Endothelial cell of umbilical vein (primary cell): Measurements from ENCODE around the gene KRT37. TPM values are rescaled to one million over a fixed set of nuclear protein-coding genes. Genes with fewer than 3 reads are reported as not detected.

Experiments used
- BruUV-seq: library from RNA; stranded (reverse); fragments of 400-500 nt; replicated peaks from 2 replicates; lab custom pipeline; 2021; lab: Mats Ljungman, UMichigan
- CTCF ChIA-PET: fragments of 300-600, 350-600 bp; sonication (Branson Sonifier 250); formaldehyde crosslinking; loops from one replicate; lab custom pipeline; 2021; ENCODE audit warnings: antibody characterized with exemption, inconsistent platforms; lab: Charles Lee
- POLR2A ChIA-PET: fragments of 300-600, 350-600 bp; sonication (Branson Sonifier 250); formaldehyde crosslinking; loops from one replicate; lab custom pipeline; 2021; ENCODE audit warnings: antibody characterized with exemption, inconsistent platforms; lab: Charles Lee
- DNase-seq: peaks from one replicate; pipeline ENCODE4 v3.0.0-alpha.2; 2011; ENCODE audit warnings: low read depth, low spot score
- FAIRE-seq: peaks from 2 replicates; lab custom pipeline; 2011; peaks lifted over from hg19 to GRCh38; lab: Jason Lieb, UNC
- H2AFZ ChIP-seq: 2 replicates; pipeline ENCODE4 v1.6.0; 2012; ENCODE audit warnings: low read depth, low read length, control low read depth, inconsistent platforms
- H3K27ac ChIP-seq: 2 replicates; pipeline ENCODE4 v1.5.1; 2011; ENCODE audit warnings: low read depth, mild to moderate bottlenecking, control low read depth, low read length, moderate library complexity; ENCODE audit not compliant: insufficient read depth
- H3K27me3 ChIP-seq, 2 experiments: 2 replicates each; pipeline versions ENCODE4 v1.6.0 to v1.6.1; 2011; ENCODE audit warnings: low read length in 2 of 2, mixed read lengths in 1 of 2; ENCODE audit not compliant: control insufficient read depth in 2 of 2, insufficient read depth in 2 of 2
- H3K36me3 ChIP-seq, 2 experiments: 2 replicates in 1 of 2; 3 replicates in 1 of 2; pipeline ENCODE4 v1.5.1; 2011; ENCODE audit warnings: low read length in 2 of 2, mild to moderate bottlenecking in 1 of 2, moderate library complexity in 1 of 2; ENCODE audit not compliant: control insufficient read depth in 2 of 2, insufficient read depth in 2 of 2; ENCODE audit errors: extremely low read depth in 1 of 2
- H3K4me1 ChIP-seq: 3 replicates; pipeline ENCODE4 v1.5.1; 2011; ENCODE audit warnings: mild to moderate bottlenecking, low read length; ENCODE audit not compliant: control insufficient read depth, insufficient read depth; ENCODE audit errors: extremely low read depth
- H3K4me2 ChIP-seq: 2 replicates; pipeline ENCODE4 v1.6.1; 2011; ENCODE audit warnings: low read length, control low read depth, mixed read lengths; ENCODE audit not compliant: insufficient read depth
- H3K4me3 ChIP-seq, 3 experiments: fragments of 200-600 bp in 1 of 3; sonication (generic), shearing (Covaris generic) in 1 of 3; replicated peaks in 1 of 3; 2 replicates each; pipeline ENCODE4 v1.5.1; 2011 to 2016; ENCODE audit warnings: control low read depth in 3 of 3, low read length in 3 of 3, mild to moderate bottlenecking in 2 of 3, inconsistent platforms in 1 of 3, low read depth in 1 of 3, moderate library complexity in 1 of 3; ENCODE audit not compliant: insufficient read depth in 1 of 3
- H3K79me2 ChIP-seq: 2 replicates; pipeline ENCODE4 v1.6.0; 2012; ENCODE audit warnings: low read length, inconsistent platforms; ENCODE audit not compliant: control insufficient read depth, insufficient read depth
- H3K9ac ChIP-seq: replicated peaks from 2 replicates; pipeline ENCODE3; 2011; ENCODE audit warnings: low read length, control low read depth; ENCODE audit not compliant: insufficient read depth; ENCODE audit errors: extremely low read depth
- H3K9me1 ChIP-seq: replicated peaks from 3 replicates; pipeline ENCODE4 v1.6.0; 2011; ENCODE audit warnings: mild to moderate bottlenecking, low read length; ENCODE audit not compliant: control insufficient read depth, insufficient read depth; ENCODE audit errors: extremely low read depth
- H3K9me3 ChIP-seq: replicated peaks from 2 replicates; pipeline ENCODE4 v1.5.1; 2012; ENCODE audit warnings: low read length, inconsistent platforms; ENCODE audit not compliant: control insufficient read depth, insufficient read depth
- H4K20me1 ChIP-seq: replicated peaks from 2 replicates; pipeline ENCODE3; 2011; ENCODE audit warnings: mild to moderate bottlenecking, low read length; ENCODE audit not compliant: control insufficient read depth, insufficient read depth; ENCODE audit errors: extremely low read depth
- EZH2 ChIP-seq: IDR thresholded peaks from 2 replicates; pipeline ENCODE4 v1.6.1; 2012; ENCODE audit warnings: borderline replicate concordance, low read depth, mild to moderate bottlenecking, moderate library complexity, low read length, inconsistent platforms; ENCODE audit not compliant: severe bottlenecking
- FOS ChIP-seq: IDR thresholded peaks from 2 replicates; pipeline ENCODE4 v1.6.1; 2011; ENCODE audit warnings: mild to moderate bottlenecking, low read length, moderate library complexity, borderline replicate concordance; ENCODE audit not compliant: insufficient read depth
- GATA2 ChIP-seq: IDR thresholded peaks from 2 replicates; pipeline ENCODE4 v1.7.0; 2011; ENCODE audit warnings: low read depth, mild to moderate bottlenecking, moderate library complexity, mixed read lengths, low read length; ENCODE audit not compliant: insufficient read length, insufficient read depth
- JUN ChIP-seq: IDR thresholded peaks from 2 replicates; pipeline ENCODE4 v1.6.1; 2011; ENCODE audit warnings: borderline replicate concordance, low read depth; ENCODE audit not compliant: insufficient read length, insufficient read depth
- MYC ChIP-seq: IDR thresholded peaks from one replicate; pipeline ENCODE4 v1.6.1; 2011; ENCODE audit warnings: mild to moderate bottlenecking, low read depth, low read length
- POLR2A ChIP-seq: IDR thresholded peaks from 2 replicates; pipeline ENCODE4 v1.6.1; 2012; ENCODE audit warnings: low read depth, mild to moderate bottlenecking, control low read depth, low read length
- POLR2AphosphoS5 ChIP-seq: IDR thresholded peaks from 2 replicates; pipeline ENCODE4 v1.6.1; 2012; ENCODE audit warnings: low read depth, mild to moderate bottlenecking, control low read depth, low read length, moderate library complexity; ENCODE audit not compliant: insufficient read depth
- dilution Hi-C: fragments of 300-500 bp; cut with MboI; formaldehyde crosslinking; loops from one replicate; pipeline ENCODE4 v1.15.0; 2019; ENCODE audit warnings: low sequenced_read_pairs; ENCODE audit not compliant: extremely low pct_ligation_motif_present
- intact Hi-C: fragments of 100-400 bp; cut with micrococcal nuclease; formaldehyde crosslinking; loops from one replicate; pipeline ENCODE4 v1.10.0; 2022
- polyA plus RNA-seq, 4 experiments: library from polyadenylated mRNA; depleted of rRNA in 3 of 4; stranded (reverse) in 3 of 4; unstranded in 1 of 4; fragments of >200 nt; gene quantifications; 2 replicates each; pipeline versions ENCODE4 v1.2.1 to v1.2.3, GENCODE V29; 2011 to 2012; ENCODE audit warnings: missing spikeins in 1 of 4
- total RNA-seq: library from RNA; stranded (reverse); gene quantifications from 2 replicates; pipeline ENCODE4 v1.2.3, GENCODE V29; 2021
- TF ChIP-seq, protein P1 (sequence below): IDR thresholded peaks from 2 replicates; pipeline ENCODE4 v1.6.1; 2011; ENCODE audit not compliant: insufficient read depth, insufficient read length
- TF ChIP-seq, protein P2 (sequence below), 2 donors: IDR thresholded peaks; 1 replicate in 1 of 2; 2 replicates in 1 of 2; pipeline ENCODE4 v1.5.1; 2011; ENCODE audit warnings: low read length in 2 of 2, mild to moderate bottlenecking in 2 of 2, moderate library complexity in 2 of 2, control low read depth in 1 of 2, inconsistent platforms in 1 of 2, low read depth in 1 of 2; ENCODE audit not compliant: insufficient read depth in 1 of 2; ENCODE audit errors: extremely low read depth in 1 of 2

Gene KRT37
- total and polyA plus RNA-seq, 2 donors (not counting 3 experiments of a cell fraction or from before 2014, with no cell fraction given): not detected

DNA sequence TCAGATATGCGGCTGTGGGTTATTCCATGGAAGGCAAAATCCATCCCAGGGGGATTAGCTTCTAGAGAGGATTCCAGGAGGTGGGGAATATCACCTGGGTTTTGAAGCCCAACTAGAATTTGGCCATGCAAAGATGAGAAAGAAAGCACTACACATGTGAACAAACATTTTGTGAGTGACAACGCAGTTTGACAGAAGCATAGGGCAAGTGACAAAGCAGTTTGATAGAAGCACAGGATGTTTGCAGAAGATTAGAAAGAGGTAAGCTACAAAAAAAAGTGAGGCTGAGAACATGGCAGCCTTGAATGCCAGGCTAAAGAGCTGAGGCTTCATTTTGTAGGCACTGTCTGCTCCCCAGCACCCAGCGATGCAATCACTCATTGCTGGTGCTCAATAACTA is 28.7 kb upstream of the KRT37 start:
- BruUV-seq: no TSS peak
- dilution Hi-C loops: no loop called here
- H3K9me1 ChIP-seq: no peaks in the 10 kb centered on the region

DNA sequence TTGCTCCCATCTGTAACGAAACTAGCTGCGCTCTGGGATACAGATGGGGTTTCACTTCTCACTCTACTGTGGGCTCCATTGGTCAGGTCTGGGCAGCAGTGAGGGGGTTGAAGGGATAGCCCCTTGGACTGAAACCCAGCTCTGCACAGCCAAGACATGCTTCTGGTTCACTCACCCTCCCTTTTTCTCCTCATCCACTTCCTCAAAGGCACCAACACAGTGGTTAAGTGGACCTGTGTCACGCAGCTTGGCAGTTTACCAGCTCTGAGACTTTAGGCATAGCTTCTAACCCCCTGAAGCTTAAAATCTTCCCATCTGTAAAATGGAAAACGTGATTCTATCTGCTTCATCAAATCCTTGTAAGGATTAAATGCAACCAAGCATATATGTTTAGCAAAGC is 27.9 kb upstream of the KRT37 start:
- Histone ChIP-seq H3K9me1 (no peaks in the 10 kb centered on the region), H3K27me3 (peaks cover 0 to 5% of the 10 kb centered on the region in 2 experiments), H3K79me2 (no peaks in the 10 kb centered on the region), H3K9me3 (no peaks in the 10 kb centered on the region), H3K4me2 (no peak overlapping the region), H3K27ac (no peak overlapping the region), H2AFZ (no peak overlapping the region), H4K20me1 (no peaks in the 10 kb centered on the region), H3K4me1 (no peaks in the 10 kb centered on the region), H3K36me3 (no peaks in the 10 kb centered on the region), H3K9ac (no peak overlapping the region), H3K4me3 (no peak overlapping the region)
- TF ChIP-seq JUN (no peak), FOS (no peak), MYC (no peak), EZH2 (no peak), POLR2AphosphoS5 (no peak), POLR2A (no peak), GATA2 (no peak)
- TF ChIP-seq, protein P1, sequence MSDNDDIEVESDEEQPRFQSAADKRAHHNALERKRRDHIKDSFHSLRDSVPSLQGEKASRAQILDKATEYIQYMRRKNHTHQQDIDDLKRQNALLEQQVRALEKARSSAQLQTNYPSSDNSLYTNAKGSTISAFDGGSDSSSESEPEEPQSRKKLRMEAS: no peak
- TF ChIP-seq, protein P2, sequence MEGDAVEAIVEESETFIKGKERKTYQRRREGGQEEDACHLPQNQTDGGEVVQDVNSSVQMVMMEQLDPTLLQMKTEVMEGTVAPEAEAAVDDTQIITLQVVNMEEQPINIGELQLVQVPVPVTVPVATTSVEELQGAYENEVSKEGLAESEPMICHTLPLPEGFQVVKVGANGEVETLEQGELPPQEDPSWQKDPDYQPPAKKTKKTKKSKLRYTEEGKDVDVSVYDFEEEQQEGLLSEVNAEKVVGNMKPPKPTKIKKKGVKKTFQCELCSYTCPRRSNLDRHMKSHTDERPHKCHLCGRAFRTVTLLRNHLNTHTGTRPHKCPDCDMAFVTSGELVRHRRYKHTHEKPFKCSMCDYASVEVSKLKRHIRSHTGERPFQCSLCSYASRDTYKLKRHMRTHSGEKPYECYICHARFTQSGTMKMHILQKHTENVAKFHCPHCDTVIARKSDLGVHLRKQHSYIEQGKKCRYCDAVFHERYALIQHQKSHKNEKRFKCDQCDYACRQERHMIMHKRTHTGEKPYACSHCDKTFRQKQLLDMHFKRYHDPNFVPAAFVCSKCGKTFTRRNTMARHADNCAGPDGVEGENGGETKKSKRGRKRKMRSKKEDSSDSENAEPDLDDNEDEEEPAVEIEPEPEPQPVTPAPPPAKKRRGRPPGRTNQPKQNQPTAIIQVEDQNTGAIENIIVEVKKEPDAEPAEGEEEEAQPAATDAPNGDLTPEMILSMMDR (IDR thresholded peaks at IDR 0.05; ENCODE audit: extremely low read depth in 1 of 2, insufficient read depth in 1 of 2, low read depth in 1 of 2, low read length in 2 of 2): no peak
- intact Hi-C loops: no loop called here
- BruUV-seq: no TSS peak
- ChIA-PET CTCF (interaction anchor here (1.0 to 4.4 kb wide), 3 partner anchors 11 to 97 kb away, joined by 3 to 22 read pairs (median 4); no protein-coding TSS in a partner anchor), POLR2A (no interaction called here)
- dilution Hi-C loops: no loop called here
- FAIRE-seq (no peak), DNase-seq (no peak)

More for the DNA sequence above, 28.7 kb upstream of the KRT37 start:
- DNase-seq (no peak), FAIRE-seq (no peak)
- Histone ChIP-seq H3K27ac (no peak overlapping the region), H3K4me1 (no peaks in the 10 kb centered on the region), H2AFZ (no peak overlapping the region), H3K79me2 (no peaks in the 10 kb centered on the region), H3K9ac (no peak overlapping the region), H3K4me3 (no peak overlapping the region), H3K4me2 (no peak overlapping the region), H3K36me3 (no peaks in the 10 kb centered on the region), H4K20me1 (no peaks in the 10 kb centered on the region), H3K9me3 (no peaks in the 10 kb centered on the region), H3K27me3 (peaks cover 2 to 5% of the 10 kb centered on the region in 2 experiments)
- POLR2A ChIA-PET: no interaction called here
- intact Hi-C loops: no loop called here
- TF ChIP-seq MYC (no peak), POLR2A (no peak)
- CTCF ChIA-PET: interaction anchor here (4.4 kb wide), 1 partner anchor 96 kb away, joined by 22 read pairs; no protein-coding TSS in a partner anchor
